Adrenal gland (tissue), 5 donors: Measurements from ENCODE around the gene RNASE12.

ENCODE experiments used
- POLR2A ChIP-seq, 2 donors: fragments of 450-650 bp; IDR thresholded peaks; one replicate each; pipeline ENCODE4 v1.6.1; 2017; ENCODE audit warnings: antibody characterized with exemption in 2 of 2, mild to moderate bottlenecking in 2 of 2, moderate library complexity in 1 of 2
- TF ChIP-seq, protein P1 (sequence below), 6 experiments: fragments of 450-650 bp in 4 of 6; fragments of 200-600 bp in 2 of 6; sonication (generic) in 1 of 6; IDR thresholded peaks; 1 replicate in 5 of 6; 2 replicates in 1 of 6; pipeline versions ENCODE4 v1.5.1 to v1.8.0; 2016 to 2021; ENCODE audit warnings: antibody characterized with exemption in 6 of 6, mild to moderate bottlenecking in 2 of 6, moderate library complexity in 1 of 6
- donor health status: DM: no; HTN: no; CAD: no.

DNA sequence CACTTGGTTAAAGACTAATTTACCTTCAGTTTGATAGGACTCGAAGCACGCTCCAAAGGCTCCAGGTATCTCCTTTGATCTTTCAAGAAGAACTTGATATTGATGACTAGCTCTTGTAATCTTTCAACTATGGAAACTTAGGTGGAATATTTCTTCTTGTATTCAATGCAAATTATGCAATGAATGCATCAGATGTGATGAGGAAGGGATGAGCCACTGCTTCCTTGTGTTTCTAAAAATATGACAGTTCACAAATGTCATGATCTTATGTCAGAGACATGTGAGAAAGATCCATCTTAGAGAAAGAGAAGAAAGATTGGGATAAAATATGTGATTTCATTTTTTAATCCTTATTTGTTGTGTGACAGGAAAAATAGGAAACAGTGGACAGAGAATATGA, 40.2 kb downstream of the RNASE12 start:
- TF ChIP-seq, protein P1, sequence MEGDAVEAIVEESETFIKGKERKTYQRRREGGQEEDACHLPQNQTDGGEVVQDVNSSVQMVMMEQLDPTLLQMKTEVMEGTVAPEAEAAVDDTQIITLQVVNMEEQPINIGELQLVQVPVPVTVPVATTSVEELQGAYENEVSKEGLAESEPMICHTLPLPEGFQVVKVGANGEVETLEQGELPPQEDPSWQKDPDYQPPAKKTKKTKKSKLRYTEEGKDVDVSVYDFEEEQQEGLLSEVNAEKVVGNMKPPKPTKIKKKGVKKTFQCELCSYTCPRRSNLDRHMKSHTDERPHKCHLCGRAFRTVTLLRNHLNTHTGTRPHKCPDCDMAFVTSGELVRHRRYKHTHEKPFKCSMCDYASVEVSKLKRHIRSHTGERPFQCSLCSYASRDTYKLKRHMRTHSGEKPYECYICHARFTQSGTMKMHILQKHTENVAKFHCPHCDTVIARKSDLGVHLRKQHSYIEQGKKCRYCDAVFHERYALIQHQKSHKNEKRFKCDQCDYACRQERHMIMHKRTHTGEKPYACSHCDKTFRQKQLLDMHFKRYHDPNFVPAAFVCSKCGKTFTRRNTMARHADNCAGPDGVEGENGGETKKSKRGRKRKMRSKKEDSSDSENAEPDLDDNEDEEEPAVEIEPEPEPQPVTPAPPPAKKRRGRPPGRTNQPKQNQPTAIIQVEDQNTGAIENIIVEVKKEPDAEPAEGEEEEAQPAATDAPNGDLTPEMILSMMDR (IDR thresholded peaks at IDR 0.05): no peak
- TF ChIP-seq POLR2A (IDR thresholded peaks at IDR 0.05): no peak
